Myometrial cell (primary cell): ENCODE data around the gene DNAI7. TPM values are rescaled to one million over a fixed set of nuclear protein-coding genes. Genes with fewer than 3 reads are reported as not detected.

Source experiments
- total RNA-seq: library from RNA; depleted of rRNA; stranded (reverse); fragments of >200 nt; gene quantifications from 2 replicates; pipeline ENCODE4 v1.2.3, GENCODE V29; 2015

Gene DNAI7, protein sequence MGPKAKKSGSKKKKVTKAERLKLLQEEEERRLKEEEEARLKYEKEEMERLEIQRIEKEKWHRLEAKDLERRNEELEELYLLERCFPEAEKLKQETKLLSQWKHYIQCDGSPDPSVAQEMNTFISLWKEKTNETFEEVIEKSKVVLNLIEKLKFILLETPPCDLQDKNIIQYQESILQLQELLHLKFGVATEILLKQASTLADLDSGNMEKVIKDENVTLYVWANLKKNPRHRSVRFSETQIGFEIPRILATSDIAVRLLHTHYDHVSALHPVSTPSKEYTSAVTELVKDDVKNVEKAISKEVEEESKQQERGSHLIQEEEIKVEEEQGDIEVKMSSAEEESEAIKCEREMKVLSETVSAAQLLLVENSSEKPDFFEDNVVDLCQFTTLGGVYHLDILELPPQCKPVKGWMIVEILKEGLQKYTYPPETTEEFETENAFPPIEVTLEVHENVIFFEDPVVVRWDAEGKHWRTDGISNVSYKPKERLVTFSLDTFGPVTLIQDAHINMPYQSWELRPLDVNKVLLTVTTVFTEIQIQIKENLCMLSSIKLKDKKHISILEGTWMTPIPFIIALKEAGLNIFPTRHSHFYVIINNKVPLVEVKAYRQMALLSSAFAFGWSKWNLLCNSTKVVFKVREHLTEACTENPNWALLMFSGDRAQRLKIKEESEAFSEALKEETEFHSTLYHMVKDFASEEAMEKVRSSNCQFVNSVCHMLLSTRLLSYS
- total RNA-seq: not detected in 2 replicates

DNA sequence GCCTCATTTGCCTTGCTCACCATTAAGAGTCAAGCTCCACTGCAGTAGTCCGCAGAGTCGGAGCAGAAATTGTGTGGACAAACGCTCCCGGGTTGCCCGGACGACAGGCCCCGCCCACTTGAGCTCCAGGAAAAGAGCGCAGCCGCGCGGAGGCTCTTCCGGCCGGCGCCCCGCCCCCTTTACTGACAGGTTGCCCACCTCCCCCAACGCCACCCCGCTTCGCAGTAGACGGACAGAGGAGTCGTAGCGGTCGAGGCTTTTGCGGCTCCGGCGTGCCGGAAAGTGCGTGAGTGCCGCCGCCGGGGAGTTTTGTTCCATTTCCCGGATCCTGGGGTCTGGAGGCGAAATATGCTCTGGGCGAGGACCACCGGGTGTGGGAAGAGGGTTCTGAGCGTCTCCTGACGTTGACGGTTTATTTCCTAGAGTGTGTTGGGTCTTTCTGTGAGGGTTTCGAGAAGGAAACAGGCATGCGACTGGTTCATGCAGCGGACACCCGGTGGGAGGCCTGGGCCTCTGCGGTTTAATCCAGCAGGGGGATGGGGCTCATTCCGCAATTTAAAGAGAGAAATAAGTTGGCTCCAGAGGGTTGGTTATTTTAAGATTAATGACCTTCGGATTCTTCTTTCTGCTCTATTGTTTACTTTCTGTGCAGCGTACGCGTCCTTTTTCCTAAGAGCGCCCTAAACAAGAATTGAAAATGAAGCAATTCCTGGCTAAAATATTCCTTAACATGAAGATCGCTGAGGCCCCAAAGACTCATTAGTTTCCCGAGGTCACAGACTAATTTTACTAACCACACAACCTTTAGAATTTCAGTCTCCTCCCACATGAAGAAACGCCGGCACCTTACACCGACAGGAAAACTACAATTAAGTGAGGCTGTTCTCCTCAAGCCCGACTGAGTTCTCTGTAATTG lies at the start of gene DNAI7, which contains the start of gene ETFRF1:
TSS of gene DNAI7 (minus strand) at position 105 of the 916 bp plus-strand sequence. CDS start at position 23, 82 bp downstream.
TSS of gene ETFRF1 (plus strand) at position 182 of the 916 bp plus-strand sequence. CDS start 8,720 bp downstream, outside the sequence.

Other genes with a start within 250 kb of the DNAI7 start
- gene BCAT1, start 246.1 kb downstream of the DNAI7 start, total RNA-seq: 87.1 and 122 TPM in 2 replicates
- 22.8 and 28.0 TPM in 2 replicates for gene ETFRF1, start 77 bp upstream of the DNAI7 start, total RNA-seq
- gene KRAS, start 55.8 kb upstream of the DNAI7 start, total RNA-seq: 8.6 and 10.3 TPM in 2 replicates